H9 (cell line): ENCODE data around the gene ZNF608. TPM values are rescaled to one million over a fixed set of nuclear protein-coding genes. Genes with fewer than 3 reads are reported as not detected.

Experiments
- DNase-seq: peaks from one replicate; pipeline ENCODE4 v3.0.0-alpha.2; 2017
- H2AFZ ChIP-seq: one replicate; pipeline ENCODE4 v1.6.1; 2013; ENCODE audit warnings: mild to moderate bottlenecking, low read length, control low read depth, moderate library complexity
- H2AK5ac ChIP-seq: 2 replicates; pipeline ENCODE4 v1.6.1; 2013; ENCODE audit warnings: low read length, control low read depth, mixed read lengths; ENCODE audit not compliant: insufficient read length
- H2BK120ac ChIP-seq: one replicate; pipeline ENCODE4 v1.6.1; 2013; ENCODE audit warnings: low read depth, mild to moderate bottlenecking, low read length, control low read depth, inconsistent platforms; ENCODE audit not compliant: poor library complexity, severe bottlenecking
- H2BK12ac ChIP-seq: 2 replicates; pipeline ENCODE4 v1.6.1; 2013; ENCODE audit warnings: low read length, control low read depth, mixed read lengths, low read depth; ENCODE audit not compliant: insufficient read length
- H2BK15ac ChIP-seq: 2 replicates; pipeline ENCODE4 v1.6.1; 2013; ENCODE audit warnings: low read depth, low read length, control low read depth
- H2BK20ac ChIP-seq: one replicate; pipeline ENCODE4 v1.6.1; 2013; ENCODE audit warnings: low read depth, mild to moderate bottlenecking, low read length, control low read depth, inconsistent platforms; ENCODE audit not compliant: poor library complexity, severe bottlenecking
- H2BK5ac ChIP-seq: 2 replicates; pipeline ENCODE4 v1.6.1; 2013; ENCODE audit warnings: low read length, control low read depth, mixed read lengths; ENCODE audit not compliant: insufficient read length
- H3K14ac ChIP-seq: 2 replicates; pipeline ENCODE4 v1.6.1; 2013; ENCODE audit warnings: low read length, control low read depth; ENCODE audit not compliant: insufficient read depth
- H3K18ac ChIP-seq: 2 replicates; pipeline ENCODE4 v1.6.1; 2013; ENCODE audit warnings: low read depth, mild to moderate bottlenecking, mixed read lengths, low read length, control low read depth; ENCODE audit not compliant: insufficient read length
- H3K23ac ChIP-seq: 2 replicates; pipeline ENCODE4 v1.6.1; 2013; ENCODE audit warnings: low read length, control low read depth, mixed read lengths, low read depth; ENCODE audit not compliant: insufficient read length
- H3K23me2 ChIP-seq: 2 replicates; pipeline ENCODE4 v1.6.1; 2013; ENCODE audit warnings: low read depth, mild to moderate bottlenecking, mixed read lengths, low read length, control low read depth; ENCODE audit not compliant: insufficient read length, poor library complexity, severe bottlenecking
- H3K27ac ChIP-seq: 2 replicates; pipeline ENCODE4 v1.5.1; 2013; ENCODE audit warnings: low read length, control low read depth, mixed read lengths, low read depth; ENCODE audit not compliant: insufficient read length
- H3K27me3 ChIP-seq: 2 replicates; pipeline ENCODE4 v1.6.1; 2013; ENCODE audit warnings: low read length, control low read depth, inconsistent platforms; ENCODE audit not compliant: insufficient read depth
- H3K4ac ChIP-seq: 2 replicates; pipeline ENCODE4 v1.6.1; 2013; ENCODE audit warnings: low read depth, mild to moderate bottlenecking, control low read depth, inconsistent platforms, low read length, moderate library complexity
- H3K4me1 ChIP-seq: 2 replicates; pipeline ENCODE4 v1.6.1; 2013; ENCODE audit warnings: low read length, control low read depth, inconsistent platforms; ENCODE audit not compliant: insufficient read depth
- H3K4me2 ChIP-seq: 2 replicates; pipeline ENCODE4 v1.6.1; 2013; ENCODE audit warnings: low read length, control low read depth, mixed read lengths; ENCODE audit not compliant: insufficient read length, insufficient read depth
- H3K56ac ChIP-seq: 2 replicates; pipeline ENCODE4 v1.6.1; 2013; ENCODE audit warnings: low read depth, mild to moderate bottlenecking, mixed read lengths, low read length, control low read depth; ENCODE audit not compliant: insufficient read length
- H3K79me1 ChIP-seq: 2 replicates; pipeline ENCODE4 v1.6.1; 2013; ENCODE audit warnings: low read depth, mild to moderate bottlenecking, moderate library complexity, low read length, control low read depth, inconsistent platforms; ENCODE audit not compliant: insufficient read depth, poor library complexity, severe bottlenecking
- H3K79me2 ChIP-seq: 2 replicates; pipeline ENCODE4 v1.6.1; 2013; ENCODE audit warnings: low read length, control low read depth, inconsistent platforms; ENCODE audit not compliant: insufficient read depth
- H3K9ac ChIP-seq: 2 replicates; pipeline ENCODE4 v1.6.1; 2013; ENCODE audit warnings: low read length, control low read depth, mixed read lengths; ENCODE audit not compliant: insufficient read length; ENCODE audit errors: extremely low read depth
- H3K9me3 ChIP-seq: one replicate; pipeline ENCODE4 v1.6.1; 2013; ENCODE audit warnings: low read depth, low read length, inconsistent platforms; ENCODE audit not compliant: control insufficient read depth
- H3T11ph ChIP-seq: one replicate; pipeline ENCODE4 v1.6.1; 2013; ENCODE audit warnings: mild to moderate bottlenecking, low read length, control low read depth, inconsistent platforms
- H4K20me1 ChIP-seq: one replicate; pipeline ENCODE4 v1.6.1; 2013; ENCODE audit not compliant: control insufficient read depth, insufficient read length, insufficient read depth
- H4K5ac ChIP-seq: 2 replicates; pipeline ENCODE4 v1.6.1; 2013; ENCODE audit warnings: low read depth, mild to moderate bottlenecking, mixed read lengths, low read length, control low read depth; ENCODE audit not compliant: insufficient read length
- H4K8ac ChIP-seq: replicated peaks from 2 replicates; pipeline ENCODE4 v1.6.1; 2013; ENCODE audit warnings: low read length, control low read depth, mixed read lengths, low read depth; ENCODE audit not compliant: insufficient read length
- H4K91ac ChIP-seq: 2 replicates; pipeline ENCODE4 v1.6.1; 2013; ENCODE audit warnings: low read depth, mild to moderate bottlenecking, moderate library complexity, mixed read lengths, low read length, control low read depth; ENCODE audit not compliant: insufficient read length
- H3K27ac Mint-ChIP-seq, 3 experiments: 2 replicates in 2 of 3; 3 replicates in 1 of 3; pipeline ENCODE4 v1.8.0; 2020 to 2021; ENCODE audit warnings: mixed read lengths in 3 of 3, mild to moderate bottlenecking in 1 of 3, moderate library complexity in 1 of 3
- H3K27me3 Mint-ChIP-seq: 2 replicates; pipeline ENCODE4 v1.8.0; 2021; ENCODE audit warnings: low read depth, mild to moderate bottlenecking, moderate library complexity, mixed read lengths
- H3K36me3 Mint-ChIP-seq, 3 experiments: 2 replicates in 2 of 3; 3 replicates in 1 of 3; pipeline ENCODE4 v1.8.0; 2020 to 2021; ENCODE audit warnings: low read depth in 3 of 3, mixed read lengths in 3 of 3; ENCODE audit not compliant: insufficient read depth in 1 of 3
- H3K4me1 Mint-ChIP-seq, 2 experiments: 2 replicates each; pipeline ENCODE4 v1.8.0; 2020; ENCODE audit warnings: mixed read lengths in 2 of 2
- H3K4me3 Mint-ChIP-seq, 2 experiments: 2 replicates in 1 of 2; 3 replicates in 1 of 2; pipeline ENCODE4 v1.8.0; 2020 to 2021; ENCODE audit warnings: mild to moderate bottlenecking in 2 of 2, mixed read lengths in 2 of 2, moderate library complexity in 1 of 2
- H3K9me3 Mint-ChIP-seq, 2 experiments: 2 replicates in 1 of 2; 3 replicates in 1 of 2; pipeline ENCODE4 v1.8.0; 2020; ENCODE audit warnings: mild to moderate bottlenecking in 2 of 2, mixed read lengths in 2 of 2, moderate library complexity in 1 of 2
- WGBS: extraction: QIAGEN DNeasy Blood & Tissue Kit; methylation state at CpG from one replicate; pipeline ENCODE4 v1.1.7; 2013; ENCODE audit warnings: missing lambda C conversion rate, low lambda C conversion rate, mixed read lengths; ENCODE audit not compliant: insufficient read length; ENCODE audit errors: extremely low coverage; 5-methylcytosine and 5-hydroxymethylcytosine counted together
- total RNA-seq: library from RNA; stranded (reverse); gene quantifications from 2 replicates; pipeline ENCODE4 v1.2.1, GENCODE V29; 2021
- TF ChIP-seq, protein P1 (sequence below): fragments of 200-600 bp; sonication (generic); conservative IDR thresholded peaks from 3 replicates; pipeline ENCODE4 v1.8.0; 2021; ENCODE audit warnings: antibody characterized with exemption, mild to moderate bottlenecking

The ZNF608 gene
- total RNA-seq, 1 experiment from 2014 or later, result 67.0 TPM

GRCh38 chr5:124742983-124743601, 3.3 kb downstream of the ZNF608 start:
- Histone ChIP-seq H2AFZ (no peak overlapping the region), H3T11ph (no peak overlapping the region), H4K8ac (no peak overlapping the region), H4K91ac (no peak overlapping the region), H3K4me1 (peaks cover 14% of the 10 kb centered on the region; the same call in 1 of the 2 replicates), H2AK5ac (no peak overlapping the region), H3K14ac (no peak overlapping the region), H3K79me2 (peaks cover 54% of the 10 kb centered on the region; the same call in 1 of the 2 replicates), H3K27me3 (no peaks in the 10 kb centered on the region), H3K79me1 (peaks cover 3% of the 10 kb centered on the region), H2BK5ac (no peak overlapping the region), H3K9me3 (no peaks in the 10 kb centered on the region), H3K18ac (no peak overlapping the region), H3K4ac (no peak overlapping the region), H3K23me2 (peaks cover 30% of the 10 kb centered on the region), H2BK120ac (no peak overlapping the region), H3K9ac (peak overlapping the region; percentile 15), H3K4me2 (peak overlapping the region; percentile 89), H2BK12ac (no peak overlapping the region), H3K27ac (no peak overlapping the region), H2BK20ac (no peak overlapping the region), H2BK15ac (no peak overlapping the region), H4K20me1 (no peaks in the 10 kb centered on the region), H3K23ac (no peak overlapping the region), H4K5ac (no peak overlapping the region), H3K56ac (no peak overlapping the region)
- H3K4me1 Mint-ChIP-seq, result peaks cover 2 to 4% of the 10 kb centered on the region in 2 experiments
- TF ChIP-seq, protein P1, sequence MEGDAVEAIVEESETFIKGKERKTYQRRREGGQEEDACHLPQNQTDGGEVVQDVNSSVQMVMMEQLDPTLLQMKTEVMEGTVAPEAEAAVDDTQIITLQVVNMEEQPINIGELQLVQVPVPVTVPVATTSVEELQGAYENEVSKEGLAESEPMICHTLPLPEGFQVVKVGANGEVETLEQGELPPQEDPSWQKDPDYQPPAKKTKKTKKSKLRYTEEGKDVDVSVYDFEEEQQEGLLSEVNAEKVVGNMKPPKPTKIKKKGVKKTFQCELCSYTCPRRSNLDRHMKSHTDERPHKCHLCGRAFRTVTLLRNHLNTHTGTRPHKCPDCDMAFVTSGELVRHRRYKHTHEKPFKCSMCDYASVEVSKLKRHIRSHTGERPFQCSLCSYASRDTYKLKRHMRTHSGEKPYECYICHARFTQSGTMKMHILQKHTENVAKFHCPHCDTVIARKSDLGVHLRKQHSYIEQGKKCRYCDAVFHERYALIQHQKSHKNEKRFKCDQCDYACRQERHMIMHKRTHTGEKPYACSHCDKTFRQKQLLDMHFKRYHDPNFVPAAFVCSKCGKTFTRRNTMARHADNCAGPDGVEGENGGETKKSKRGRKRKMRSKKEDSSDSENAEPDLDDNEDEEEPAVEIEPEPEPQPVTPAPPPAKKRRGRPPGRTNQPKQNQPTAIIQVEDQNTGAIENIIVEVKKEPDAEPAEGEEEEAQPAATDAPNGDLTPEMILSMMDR, result no peak
- no CpG with 5 or more reads among the region's 8 CpGs for WGBS
- no peak overlapping the region for H3K4me3 Mint-ChIP-seq
- DNase-seq, result no peak
- peaks cover 0 to 5% (median 5%) of the 10 kb centered on the region in 3 experiments; a peak in 5 of 7 replicates for H3K36me3 Mint-ChIP-seq
- no peak overlapping the region for H3K27ac Mint-ChIP-seq
- peaks cover 0 to 2% of the 10 kb centered on the region in 2 experiments; a peak in 2 of 5 replicates for H3K9me3 Mint-ChIP-seq
- no peaks in the 10 kb centered on the region for H3K27me3 Mint-ChIP-seq
